PC-3 (cell line): ENCODE measurements around the gene DHX58. TPM values are rescaled to one million over a fixed set of nuclear protein-coding genes. Genes with fewer than 3 reads are reported as not detected.

Source experiments
- ATAC-seq: fragments of 200-7000 bp; cut with Tn5 transposase; 2 replicates; pipeline ENCODE4 v1.9.1; 2020; ENCODE audit warnings: mild to moderate bottlenecking, moderate library complexity
- BruUV-seq: library from RNA; stranded (reverse); fragments of 400-500 nt; replicated peaks from 2 replicates; lab custom pipeline; 2021; lab: Mats Ljungman, UMichigan
- CTCF ChIA-PET: fragments of 300-600 bp; sonication (Branson Sonifier 250); formaldehyde crosslinking; loops from one replicate; lab custom pipeline; 2022; ENCODE audit warnings: antibody characterized with exemption; lab: Charles Lee
- POLR2A ChIA-PET: fragments of 300-600 bp; sonication (Branson Sonifier 250); formaldehyde crosslinking; loops from one replicate; lab custom pipeline; 2022; ENCODE audit warnings: antibody characterized with exemption; ENCODE audit not compliant: unreplicated experiment; lab: Charles Lee
- DNase-seq: peaks from one replicate; pipeline ENCODE4 v3.0.0-alpha.2; 2015
- H2AFZ ChIP-seq: fragments of 300-600 bp; sonication (generic); 2 replicates; pipeline ENCODE4 v1.6.0; 2016; ENCODE audit warnings: antibody characterized with exemption, low read length
- H3F3A ChIP-seq: fragments of 300-600 bp; sonication (generic); one replicate; pipeline ENCODE4 v1.6.0; 2017; ENCODE audit warnings: antibody characterized with exemption, low read length, control low read depth, mild to moderate bottlenecking; ENCODE audit not compliant: unreplicated experiment
- H3K27ac ChIP-seq: fragments of 300-600 bp; sonication (generic); 2 replicates; pipeline ENCODE4 v1.5.1; 2016; ENCODE audit warnings: mild to moderate bottlenecking, low read length
- H3K27me3 ChIP-seq: fragments of 300-600 bp; sonication (generic); 2 replicates; pipeline ENCODE4 v1.6.1; 2016; ENCODE audit warnings: low read length, mixed read lengths
- H3K36me3 ChIP-seq: fragments of 300-600 bp; sonication (generic); 2 replicates; pipeline ENCODE4 v1.6.1; 2016; ENCODE audit warnings: low read depth, mixed run types, low read length, mixed read lengths
- H3K4me1 ChIP-seq: fragments of 300-600 bp; sonication (generic); 2 replicates; pipeline ENCODE4 v1.5.1; 2016; ENCODE audit warnings: low read length; ENCODE audit not compliant: insufficient read depth
- H3K4me2 ChIP-seq: fragments of 300-600 bp; sonication (generic); 2 replicates; pipeline ENCODE4 v1.6.0; 2016; ENCODE audit warnings: low read length
- H3K4me3 ChIP-seq: fragments of 300-600 bp; sonication (generic); 2 replicates; pipeline ENCODE4 v1.5.1; 2016; ENCODE audit warnings: mild to moderate bottlenecking, low read length, mixed read lengths
- H3K79me2 ChIP-seq: fragments of 300-600 bp; sonication (generic); 2 replicates; pipeline ENCODE4 v1.6.1; 2017; ENCODE audit warnings: low read length, mixed read lengths
- H3K9ac ChIP-seq: fragments of 300-600 bp; sonication (generic); 2 replicates; pipeline ENCODE4 v1.6.0; 2016; ENCODE audit warnings: mild to moderate bottlenecking, low read length
- H3K9me2 ChIP-seq: fragments of 300-600 bp; sonication (generic); replicated peaks from 2 replicates; pipeline ENCODE4 v1.6.1; 2016; ENCODE audit warnings: mixed run types, low read length, mixed read lengths
- H3K9me3 ChIP-seq: fragments of 300-600 bp; sonication (generic); 2 replicates; pipeline ENCODE4 v1.6.1; 2016; ENCODE audit warnings: low read length, mixed read lengths
- H4K20me1 ChIP-seq: fragments of 300-600 bp; sonication (generic); 2 replicates; pipeline ENCODE4 v1.6.1; 2016; ENCODE audit warnings: low read length, mixed read lengths
- EZH2 ChIP-seq: fragments of 300-600 bp; sonication (generic); IDR thresholded peaks from one replicate; pipeline ENCODE4 v1.6.1; 2017; ENCODE audit warnings: antibody characterized with exemption, mild to moderate bottlenecking, low read length; ENCODE audit not compliant: unreplicated experiment
- EZH2phosphoT487 ChIP-seq: fragments of 300-600 bp; sonication (generic); IDR thresholded peaks from 2 replicates; pipeline ENCODE4 v1.6.1; 2018; ENCODE audit warnings: mild to moderate bottlenecking, antibody characterized with exemption, low read length, borderline replicate concordance
- intact Hi-C: fragments of 100-400 bp; cut with micrococcal nuclease; formaldehyde crosslinking; loops from 2 replicates; pipeline ENCODE4 v1.9.0; 2023
- total RNA-seq: library from RNA; depleted of rRNA; stranded (reverse); fragments of >200 nt; gene quantifications from 2 replicates; pipeline ENCODE4 v1.2.3, GENCODE V29; 2014
- TF ChIP-seq, protein P1 (sequence below): fragments of 300-600 bp; sonication (generic); conservative IDR thresholded peaks from 2 replicates; pipeline ENCODE4 v1.5.1; 2017; ENCODE audit warnings: antibody characterized with exemption, low read depth, mild to moderate bottlenecking, low read length

Gene DHX58
- total RNA-seq, 1 experiment from 2014 or later, result not detected

DNA sequence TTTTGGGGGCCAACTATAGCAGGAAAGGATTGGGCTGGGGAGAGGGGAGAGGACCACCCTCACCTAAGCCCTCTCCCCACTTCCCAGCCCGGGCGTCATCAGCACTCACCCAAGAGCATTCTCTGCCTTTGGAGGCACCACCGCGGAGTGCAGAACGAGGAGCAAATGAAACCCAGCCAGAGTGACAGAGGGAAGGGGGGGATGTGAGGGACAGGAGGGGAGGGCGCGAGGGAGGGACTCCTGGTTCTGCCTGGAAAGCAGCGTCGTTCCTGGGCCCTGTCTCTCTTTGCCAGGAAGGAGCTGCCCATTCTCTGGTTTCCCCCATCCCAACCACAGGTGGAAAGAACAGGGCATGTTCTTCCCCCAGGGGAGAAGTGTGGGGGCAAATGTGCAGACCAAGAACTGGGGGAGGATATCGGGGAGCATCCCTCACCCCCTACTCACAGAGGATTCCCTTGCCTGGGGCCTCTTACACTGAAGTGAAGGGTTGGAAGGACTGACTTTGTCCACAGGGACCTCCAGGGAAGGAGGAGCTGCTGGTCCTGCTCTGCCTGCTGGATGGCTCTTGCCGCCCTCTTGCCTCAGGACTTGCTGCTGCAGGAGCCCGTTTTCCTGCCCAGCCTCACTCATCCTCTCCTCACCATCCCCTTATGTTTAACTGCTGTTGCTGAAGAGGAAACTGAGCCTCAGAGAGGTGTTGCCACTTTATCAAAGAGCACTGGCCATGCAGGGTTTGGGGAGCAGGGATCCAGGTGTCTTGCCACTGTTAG is 58.6 kb downstream of the DHX58 start:
- CTCF ChIA-PET, result no interaction called here
- H2AFZ ChIP-seq, result no peak overlapping the region
- H3K4me3 ChIP-seq, result no peak overlapping the region
- H3K27ac ChIP-seq, result no peak overlapping the region
- intact Hi-C loops, result no loop called here
- H3K9me3 ChIP-seq, result no peaks in the 10 kb centered on the region
- H3K9me2 ChIP-seq, result no peaks in the 10 kb centered on the region
- BruUV-seq, result no TSS peak
- no peaks in the 10 kb centered on the region for H3K36me3 ChIP-seq
- TF ChIP-seq, protein P1, sequence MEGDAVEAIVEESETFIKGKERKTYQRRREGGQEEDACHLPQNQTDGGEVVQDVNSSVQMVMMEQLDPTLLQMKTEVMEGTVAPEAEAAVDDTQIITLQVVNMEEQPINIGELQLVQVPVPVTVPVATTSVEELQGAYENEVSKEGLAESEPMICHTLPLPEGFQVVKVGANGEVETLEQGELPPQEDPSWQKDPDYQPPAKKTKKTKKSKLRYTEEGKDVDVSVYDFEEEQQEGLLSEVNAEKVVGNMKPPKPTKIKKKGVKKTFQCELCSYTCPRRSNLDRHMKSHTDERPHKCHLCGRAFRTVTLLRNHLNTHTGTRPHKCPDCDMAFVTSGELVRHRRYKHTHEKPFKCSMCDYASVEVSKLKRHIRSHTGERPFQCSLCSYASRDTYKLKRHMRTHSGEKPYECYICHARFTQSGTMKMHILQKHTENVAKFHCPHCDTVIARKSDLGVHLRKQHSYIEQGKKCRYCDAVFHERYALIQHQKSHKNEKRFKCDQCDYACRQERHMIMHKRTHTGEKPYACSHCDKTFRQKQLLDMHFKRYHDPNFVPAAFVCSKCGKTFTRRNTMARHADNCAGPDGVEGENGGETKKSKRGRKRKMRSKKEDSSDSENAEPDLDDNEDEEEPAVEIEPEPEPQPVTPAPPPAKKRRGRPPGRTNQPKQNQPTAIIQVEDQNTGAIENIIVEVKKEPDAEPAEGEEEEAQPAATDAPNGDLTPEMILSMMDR, result no peak
- TF ChIP-seq EZH2phosphoT487, result no peak
- TF ChIP-seq EZH2, result no peak
- no peak overlapping the region for H3K4me2 ChIP-seq
- ATAC-seq, result no peak
- H3F3A ChIP-seq, result no peaks in the 10 kb centered on the region
- no peaks in the 10 kb centered on the region for H3K27me3 ChIP-seq
- POLR2A ChIA-PET, result no interaction called here
- no peak for DNase-seq
- no peaks in the 10 kb centered on the region for H4K20me1 ChIP-seq
- no peaks in the 10 kb centered on the region for H3K79me2 ChIP-seq
- no peaks in the 10 kb centered on the region for H3K4me1 ChIP-seq
- H3K9ac ChIP-seq, result no peak overlapping the region

DNA sequence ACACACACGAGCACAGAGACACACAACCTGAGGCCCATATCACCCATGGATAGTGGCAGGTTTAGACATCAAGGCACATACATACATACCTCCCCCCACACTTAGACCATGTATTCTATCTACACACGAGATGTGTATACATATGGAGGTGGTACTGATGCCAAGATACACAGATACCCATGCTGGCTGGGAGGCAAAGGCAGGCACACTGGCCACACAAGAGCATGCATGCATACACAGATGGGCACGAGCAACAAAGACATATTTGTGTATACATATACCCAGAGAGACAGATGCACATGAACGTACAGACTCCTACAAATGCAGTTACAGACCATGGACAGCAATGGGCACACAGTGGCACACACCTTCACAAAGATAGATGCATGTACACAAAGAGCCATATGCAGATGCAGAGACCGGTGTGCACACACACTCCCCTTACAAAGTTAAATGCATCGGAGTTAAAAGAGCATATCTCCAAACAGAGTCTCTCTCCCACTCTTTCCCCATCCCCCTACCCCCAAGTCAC is 60.1 kb downstream of the DHX58 start:
- no peak for DNase-seq
- BruUV-seq, result no TSS peak
- Histone ChIP-seq H3K4me3 (no peak overlapping the region), H3K9ac (no peak overlapping the region), H3K27me3 (no peaks in the 10 kb centered on the region), H3K9me2 (no peaks in the 10 kb centered on the region), H2AFZ (no peak overlapping the region), H3F3A (no peaks in the 10 kb centered on the region), H3K4me1 (no peaks in the 10 kb centered on the region), H3K9me3 (no peaks in the 10 kb centered on the region), H3K4me2 (no peak overlapping the region), H3K27ac (no peak overlapping the region), H4K20me1 (no peaks in the 10 kb centered on the region), H3K79me2 (no peaks in the 10 kb centered on the region), H3K36me3 (no peaks in the 10 kb centered on the region)
- no peak for ATAC-seq
- POLR2A ChIA-PET, result no interaction called here
- TF ChIP-seq, protein P1, result no peak
- TF ChIP-seq EZH2 (no peak), EZH2phosphoT487 (no peak)
- intact Hi-C loops, result no loop called here
- CTCF ChIA-PET, result no interaction called here

DNA sequence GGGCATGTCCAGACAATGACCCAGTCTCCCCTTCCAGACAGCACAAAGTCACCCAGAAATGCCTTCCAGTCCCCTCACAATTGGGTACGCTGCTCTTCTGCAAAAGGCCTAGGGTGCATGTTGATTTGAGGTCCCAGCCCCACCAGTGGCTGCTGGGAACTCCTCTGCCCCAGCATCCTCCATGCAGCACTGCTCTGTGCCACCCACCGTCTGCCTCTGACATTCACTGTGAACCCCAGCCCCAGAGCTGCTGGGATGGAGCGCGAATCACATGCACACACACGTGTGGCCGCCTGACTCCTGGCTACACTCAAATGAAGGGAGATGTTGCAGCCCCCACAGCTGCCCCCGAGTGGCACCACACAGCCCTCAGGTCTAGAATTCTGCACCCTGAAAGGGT is 60.9 kb downstream of the DHX58 start:
- Histone ChIP-seq H3K4me1 (no peaks in the 10 kb centered on the region), H3K9me3 (no peaks in the 10 kb centered on the region), H3K9ac (no peak overlapping the region), H3K27ac (no peak overlapping the region), H3K79me2 (no peaks in the 10 kb centered on the region), H3K4me2 (no peak overlapping the region), H3F3A (no peaks in the 10 kb centered on the region), H4K20me1 (no peaks in the 10 kb centered on the region), H3K36me3 (no peaks in the 10 kb centered on the region), H3K9me2 (no peaks in the 10 kb centered on the region), H3K4me3 (no peak overlapping the region), H2AFZ (no peak overlapping the region), H3K27me3 (no peaks in the 10 kb centered on the region)
- intact Hi-C loops, result no loop called here
- TF ChIP-seq EZH2, result no peak
- no peak for TF ChIP-seq EZH2phosphoT487
- TF ChIP-seq, protein P1, result no peak
- BruUV-seq, result no TSS peak
- POLR2A ChIA-PET, result no interaction called here
- CTCF ChIA-PET, result no interaction called here
- no peak for DNase-seq
- no peak for ATAC-seq
